WERI-Rb-1 (cell line): Measurements from ENCODE around the gene PPP1R15A.
"Not testable (repeated sequence)": the region's sequence is repeated elsewhere in the genome, so short reads cannot be mapped to it uniquely, and the experiment has no call there.

Source experiments
- DNase-seq: peaks from one replicate; pipeline ENCODE4 v3.0.0-alpha.2; 2020
- H3K27ac ChIP-seq: fragments of 250-450 bp; sonication (Bioruptor Pico); 2 replicates; pipeline ENCODE4 v1.5.1; 2020; ENCODE audit warnings: mild to moderate bottlenecking, moderate library complexity
- H3K27me3 ChIP-seq: fragments of 250-450 bp; sonication (Bioruptor Pico); 2 replicates; pipeline ENCODE4 v1.5.1; 2021; ENCODE audit warnings: mild to moderate bottlenecking, low read depth, moderate library complexity; ENCODE audit not compliant: insufficient read depth, severe bottlenecking
- H3K36me3 ChIP-seq: fragments of 250-450 bp; sonication (Bioruptor Pico); 2 replicates; pipeline ENCODE4 v1.5.1; 2020; ENCODE audit warnings: mild to moderate bottlenecking, moderate library complexity
- H3K4me3 ChIP-seq: 2 replicates; pipeline ENCODE4 v1.5.1; 2011; ENCODE audit warnings: low read depth, mild to moderate bottlenecking, control low read depth, low read length
- H3K9me3 ChIP-seq: fragments of 250-450 bp; sonication (Bioruptor Pico); 2 replicates; pipeline ENCODE4 v1.5.1; 2021; ENCODE audit warnings: mild to moderate bottlenecking, moderate library complexity; ENCODE audit not compliant: severe bottlenecking
- CTCF ChIP-seq: IDR thresholded peaks from 2 replicates; pipeline ENCODE4 v1.5.1; 2011; ENCODE audit warnings: low read depth, mild to moderate bottlenecking, control low read depth, inconsistent platforms, low read length

Gene PPP1R15A

DNA sequence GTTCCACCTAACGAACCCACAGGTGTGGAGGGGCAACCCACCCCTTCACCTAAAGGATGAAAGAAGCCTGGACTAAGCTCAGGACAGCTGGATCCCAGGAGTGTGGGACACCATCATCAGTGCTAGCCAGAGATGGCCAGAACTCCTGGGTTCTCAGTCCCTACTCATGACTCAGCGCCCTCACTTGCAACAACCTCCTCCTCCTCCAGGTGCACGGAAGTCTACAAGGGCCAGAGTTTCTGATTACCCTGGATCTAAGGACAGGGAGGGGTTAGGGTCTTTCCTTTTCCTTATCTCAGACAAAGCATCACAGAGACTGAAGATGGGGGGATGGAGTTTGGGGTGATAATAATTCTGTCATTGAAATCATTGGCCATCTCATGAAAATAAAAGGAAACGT is 18.3 kb downstream of the PPP1R15A start:
- peak overlapping the region; percentile 70 for H3K27ac ChIP-seq
- no peaks in the 10 kb centered on the region for H3K36me3 ChIP-seq
- TF ChIP-seq CTCF = no peak
- no peaks in the 10 kb centered on the region for H3K27me3 ChIP-seq
- H3K4me3 ChIP-seq = no peak overlapping the region
- DNase-seq = no peak
- H3K9me3 ChIP-seq = no peaks in the 10 kb centered on the region

- no peaks in the 10 kb centered on the region for H3K9me3 ChIP-seq
- no peaks in the 10 kb centered on the region for H3K27me3 ChIP-seq
- no peak overlapping the region for H3K4me3 ChIP-seq
- no peak for DNase-seq
- H3K36me3 ChIP-seq = no peaks in the 10 kb centered on the region
- H3K27ac ChIP-seq = no peak overlapping the region
- TF ChIP-seq CTCF = no peak
Observed at GRCh38 chr19:48895226-48895625, 23.0 kb downstream of the PPP1R15A start.

DNA sequence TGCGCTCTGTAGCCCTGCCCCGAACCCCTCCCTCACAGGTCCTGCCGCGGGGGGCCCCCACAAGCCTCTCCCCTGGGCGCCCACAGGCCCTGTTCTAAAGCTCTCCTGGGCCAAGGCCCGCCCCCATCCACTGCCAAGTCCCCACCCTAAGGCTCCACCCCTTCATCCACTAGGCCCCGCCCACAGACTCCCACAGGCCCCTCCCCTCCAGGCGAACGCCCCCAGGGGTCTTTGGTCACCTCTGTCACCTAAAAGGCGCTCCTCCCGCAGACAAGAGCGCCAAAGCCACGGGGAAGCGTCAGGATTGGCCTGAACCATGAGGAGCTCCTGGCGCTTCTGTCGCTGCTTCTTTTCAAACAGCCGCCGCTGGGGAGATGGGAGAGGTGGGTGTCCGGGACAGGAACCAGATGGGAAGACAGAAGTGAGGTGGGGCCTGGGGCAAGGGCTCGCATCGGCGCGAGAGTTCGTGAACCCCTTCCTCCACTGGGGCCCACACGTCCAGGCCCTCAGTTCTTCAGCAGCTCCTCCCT is 24.0 kb downstream of the PPP1R15A start:
- H3K4me3 ChIP-seq = no peak overlapping the region

DNA sequence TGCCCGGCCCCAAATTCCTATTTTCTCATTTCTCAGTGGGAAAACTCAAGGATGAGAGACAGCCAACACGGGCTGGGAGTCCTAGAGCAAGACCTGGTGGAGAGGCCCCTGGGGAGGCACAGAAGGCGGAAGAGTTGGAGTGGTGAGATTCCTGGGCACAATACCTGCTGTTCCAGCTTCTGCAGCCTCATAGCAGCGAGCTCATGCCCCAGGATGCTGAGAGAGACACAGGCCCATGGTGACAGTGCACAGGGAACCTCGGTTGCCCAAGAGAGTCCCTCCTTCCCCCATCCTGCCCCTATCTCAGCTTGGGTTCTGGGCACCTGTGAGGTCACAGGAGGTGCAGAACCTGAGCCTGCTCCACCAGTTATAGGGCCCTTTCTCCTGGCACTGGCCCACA is 25.0 kb downstream of the PPP1R15A start:
- H3K27me3 ChIP-seq = no peaks in the 10 kb centered on the region
- no peak for DNase-seq
- no peak overlapping the region for H3K27ac ChIP-seq
- H3K4me3 ChIP-seq = no peak overlapping the region
- peaks cover 6% of the 10 kb centered on the region; the same call in 1 of the 2 replicates for H3K36me3 ChIP-seq
- H3K9me3 ChIP-seq = no peaks in the 10 kb centered on the region
- TF ChIP-seq CTCF = no peak

More for the DNA sequence above, 24.0 kb downstream of the PPP1R15A start:
- Histone ChIP-seq H3K36me3 (no peaks in the 10 kb centered on the region), H3K9me3 (no peaks in the 10 kb centered on the region), H3K27me3 (no peaks in the 10 kb centered on the region), H3K27ac (no peak overlapping the region)
- DNase-seq = no peak
- TF ChIP-seq CTCF = no peak

- peak overlapping the region; percentile 81 for H3K4me3 ChIP-seq
- H3K27ac ChIP-seq = peak overlapping the region; percentile 96
- not testable (repeated sequence) for H3K27me3 ChIP-seq
Observed at GRCh38 chr19:48899386-48899749, 27.1 kb downstream of the PPP1R15A start.

GRCh38 chr19:48899781-48900476 is 27.7 kb downstream of the PPP1R15A start, which contains the start of gene NUCB1:
TSS of gene NUCB1 (plus strand) at chr19:48900312. CDS start at chr19:48900797, 485 bp downstream.
- H3K27ac ChIP-seq = peak within 1 kb of the TSS; percentile 96
- no peak; the same call in 1 of the 2 replicates for TF ChIP-seq CTCF

More at GRCh38 chr19:48899386-48899749, 27.1 kb downstream of the PPP1R15A start:
- not testable (repeated sequence) for DNase-seq, H3K36me3 ChIP-seq, H3K9me3 ChIP-seq

More at GRCh38 chr19:48899781-48900476, 27.7 kb downstream of the PPP1R15A start, which contains the start of gene NUCB1:
- peaks cover 10% of the 10 kb centered on the region for H3K36me3 ChIP-seq
- H3K9me3 ChIP-seq = no peaks in the 10 kb centered on the region
- DNase-seq = peak; percentile 99
- peak within 1 kb of the TSS; percentile 81 for H3K4me3 ChIP-seq
- no peaks in the 10 kb centered on the region for H3K27me3 ChIP-seq
